GM12872 (cell line): ENCODE data around the gene FMO3.

Source experiments
- TF ChIP-seq, protein P1 (sequence below): IDR thresholded peaks from 3 replicates; pipeline ENCODE4 v1.5.1; 2011; ENCODE audit warnings: low read depth, mild to moderate bottlenecking, low read length, moderate library complexity; ENCODE audit not compliant: insufficient read depth

The FMO3 gene

DNA sequence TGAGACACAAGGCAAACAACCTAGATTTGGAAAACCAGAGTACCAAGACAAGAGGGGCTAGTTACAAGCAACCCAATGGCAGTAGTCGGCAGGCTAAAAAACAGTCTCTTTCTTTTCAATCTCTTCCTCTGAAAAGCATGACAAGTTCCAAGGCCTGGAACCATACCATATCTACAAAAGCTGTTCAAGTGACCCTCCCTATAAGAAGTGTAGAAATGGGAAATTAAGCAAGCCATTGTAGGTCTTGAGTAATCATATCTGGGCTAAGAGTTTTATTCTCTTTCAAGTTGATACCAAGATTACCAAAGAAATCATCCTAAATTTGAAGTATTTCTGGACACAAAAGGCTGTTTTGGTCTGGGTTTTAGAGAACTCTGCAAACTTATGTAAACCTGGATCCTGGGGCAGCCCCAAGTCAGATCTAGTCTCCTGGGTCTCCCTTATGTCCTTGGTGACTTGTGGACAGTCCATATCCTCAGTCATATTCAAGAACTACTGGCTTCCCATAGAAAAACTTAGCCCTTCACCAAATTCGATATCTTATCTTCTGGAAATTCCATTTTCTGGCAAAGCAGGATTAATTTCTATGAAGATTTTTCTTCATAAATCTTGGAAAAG lies 24.7 kb downstream of the FMO3 start:
- TF ChIP-seq, protein P1, sequence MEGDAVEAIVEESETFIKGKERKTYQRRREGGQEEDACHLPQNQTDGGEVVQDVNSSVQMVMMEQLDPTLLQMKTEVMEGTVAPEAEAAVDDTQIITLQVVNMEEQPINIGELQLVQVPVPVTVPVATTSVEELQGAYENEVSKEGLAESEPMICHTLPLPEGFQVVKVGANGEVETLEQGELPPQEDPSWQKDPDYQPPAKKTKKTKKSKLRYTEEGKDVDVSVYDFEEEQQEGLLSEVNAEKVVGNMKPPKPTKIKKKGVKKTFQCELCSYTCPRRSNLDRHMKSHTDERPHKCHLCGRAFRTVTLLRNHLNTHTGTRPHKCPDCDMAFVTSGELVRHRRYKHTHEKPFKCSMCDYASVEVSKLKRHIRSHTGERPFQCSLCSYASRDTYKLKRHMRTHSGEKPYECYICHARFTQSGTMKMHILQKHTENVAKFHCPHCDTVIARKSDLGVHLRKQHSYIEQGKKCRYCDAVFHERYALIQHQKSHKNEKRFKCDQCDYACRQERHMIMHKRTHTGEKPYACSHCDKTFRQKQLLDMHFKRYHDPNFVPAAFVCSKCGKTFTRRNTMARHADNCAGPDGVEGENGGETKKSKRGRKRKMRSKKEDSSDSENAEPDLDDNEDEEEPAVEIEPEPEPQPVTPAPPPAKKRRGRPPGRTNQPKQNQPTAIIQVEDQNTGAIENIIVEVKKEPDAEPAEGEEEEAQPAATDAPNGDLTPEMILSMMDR: no peak

DNA sequence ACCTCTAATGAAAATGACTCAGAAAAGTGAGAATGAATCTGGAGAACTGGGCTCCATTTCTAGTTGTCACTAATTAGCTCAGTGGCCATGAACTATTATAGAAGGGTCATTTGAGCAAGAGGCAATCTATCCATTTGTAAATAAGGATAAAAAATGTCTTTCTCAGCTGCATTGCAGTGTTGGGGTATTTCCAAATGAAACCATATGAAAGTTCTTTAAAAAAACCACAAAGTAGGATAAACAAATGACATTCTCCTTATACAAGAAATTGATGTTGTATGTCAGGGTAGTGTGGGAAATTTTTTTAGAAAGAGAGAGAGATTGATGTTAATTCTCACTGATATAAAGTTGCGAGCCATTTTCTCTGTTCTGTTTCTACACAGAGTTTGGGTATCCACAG lies 26.0 kb downstream of the FMO3 start:
- TF ChIP-seq, protein P1: no peak

- TF ChIP-seq, protein P1: no peak
Measured at GRCh38 chr1:171117085-171117484, 26.4 kb downstream of the FMO3 start.

GRCh38 chr1:171119648-171120047 lies 28.9 kb downstream of the FMO3 start:
- TF ChIP-seq, protein P1: no peak

DNA sequence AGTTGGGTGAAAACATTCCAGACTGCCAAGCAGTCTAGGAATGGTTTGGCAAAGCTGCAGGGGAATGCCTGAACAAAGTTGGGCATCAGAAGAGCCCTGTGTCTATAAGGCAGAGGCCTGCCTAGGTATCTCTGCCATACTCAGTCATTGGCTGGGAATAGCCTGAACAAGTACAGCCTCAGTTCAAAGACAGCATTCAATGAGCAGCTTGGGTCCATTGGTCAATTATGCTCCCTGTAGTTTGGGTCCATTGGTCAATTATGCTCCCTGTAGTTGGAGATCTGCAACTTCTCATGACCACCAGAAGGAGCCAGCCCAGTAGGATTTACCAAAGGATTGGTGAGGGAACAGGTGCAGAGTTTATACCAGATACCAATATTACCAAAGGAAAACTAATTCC lies 31.6 kb downstream of the FMO3 start:
- TF ChIP-seq, protein P1: no peak

- TF ChIP-seq, protein P1: no peak
Measured at GRCh38 chr1:171122893-171123292, 32.2 kb downstream of the FMO3 start.

GRCh38 chr1:171126504-171126903 lies 35.8 kb downstream of the FMO3 start:
- TF ChIP-seq, protein P1: no peak

- TF ChIP-seq, protein P1: no peak
Measured at GRCh38 chr1:171127099-171127498, 36.4 kb downstream of the FMO3 start.
